Nephron (organoid): ENCODE results near the gene WNT9B.
A peak's percentile ranks its signal among the peaks of the same experiment; 100 is the strongest.

ENCODE experiments used
- H3K27ac Mint-ChIP-seq, 3 experiments: 2 replicates each; pipeline ENCODE4 v1.8.0; 2020; ENCODE audit warnings: mixed read lengths in 3 of 3, mild to moderate bottlenecking in 2 of 3, moderate library complexity in 1 of 3
- H3K27me3 Mint-ChIP-seq: 2 replicates; pipeline ENCODE4 v1.8.0; 2021; ENCODE audit warnings: low read depth, mild to moderate bottlenecking, moderate library complexity, mixed read lengths
- H3K36me3 Mint-ChIP-seq: 2 replicates; pipeline ENCODE4 v1.8.0; 2020; ENCODE audit warnings: low read depth, mixed read lengths
- H3K4me1 Mint-ChIP-seq: 2 replicates; pipeline ENCODE4 v1.8.0; 2020; ENCODE audit warnings: mixed read lengths
- H3K4me3 Mint-ChIP-seq, 3 experiments: 2 replicates each; pipeline ENCODE4 v1.8.0; 2020; ENCODE audit warnings: mild to moderate bottlenecking in 3 of 3, mixed read lengths in 3 of 3, moderate library complexity in 2 of 3
- H3K9me3 Mint-ChIP-seq: 2 replicates; pipeline ENCODE4 v1.8.0; 2020; ENCODE audit warnings: mixed read lengths
- CTCF ChIP-seq, 3 experiments: fragments of 200-600 bp; sonication (generic); IDR thresholded peaks; one replicate each; pipeline ENCODE4 v1.5.0; 2021; ENCODE audit warnings: antibody characterized with exemption in 3 of 3; ENCODE audit not compliant: unreplicated experiment in 3 of 3

The WNT9B gene

DNA sequence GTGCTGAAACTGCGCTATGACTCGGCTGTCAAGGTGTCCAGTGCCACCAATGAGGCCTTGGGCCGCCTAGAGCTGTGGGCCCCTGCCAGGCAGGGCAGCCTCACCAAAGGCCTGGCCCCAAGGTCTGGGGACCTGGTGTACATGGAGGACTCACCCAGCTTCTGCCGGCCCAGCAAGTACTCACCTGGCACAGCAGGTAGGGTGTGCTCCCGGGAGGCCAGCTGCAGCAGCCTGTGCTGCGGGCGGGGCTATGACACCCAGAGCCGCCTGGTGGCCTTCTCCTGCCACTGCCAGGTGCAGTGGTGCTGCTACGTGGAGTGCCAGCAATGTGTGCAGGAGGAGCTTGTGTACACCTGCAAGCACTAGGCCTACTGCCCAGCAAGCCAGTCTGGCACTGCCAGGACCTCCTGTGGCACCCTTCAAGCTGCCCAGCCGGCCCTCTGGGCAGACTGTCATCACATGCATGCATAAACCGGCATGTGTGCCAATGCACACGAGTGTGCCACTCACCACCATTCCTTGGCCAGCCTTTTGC is 25.0 kb downstream of the WNT9B start:
- no peak overlapping the region for H3K27ac Mint-ChIP-seq
- H3K4me1 Mint-ChIP-seq, result no peaks in the 10 kb centered on the region
- TF ChIP-seq CTCF (IDR thresholded peaks at IDR 0.05; ENCODE audit: unreplicated experiment in 3 of 3), result peak; percentile 16 to 27 (median 21)
- H3K4me3 Mint-ChIP-seq, result no peak overlapping the region
- H3K36me3 Mint-ChIP-seq, result no peaks in the 10 kb centered on the region
- no peaks in the 10 kb centered on the region for H3K9me3 Mint-ChIP-seq
- H3K27me3 Mint-ChIP-seq, result peaks cover 8% of the 10 kb centered on the region

GRCh38 chr17:46876926-46877325 is 25.5 kb downstream of the WNT9B start:
- Mint-ChIP-seq H3K4me3 (no peak overlapping the region), H3K27me3 (peaks cover 8% of the 10 kb centered on the region), H3K27ac (no peak overlapping the region), H3K4me1 (no peaks in the 10 kb centered on the region), H3K36me3 (no peaks in the 10 kb centered on the region), H3K9me3 (no peaks in the 10 kb centered on the region)
- no peak for TF ChIP-seq CTCF (IDR thresholded peaks at IDR 0.05; ENCODE audit: unreplicated experiment in 3 of 3)

GRCh38 chr17:46877466-46877865 is 26.1 kb downstream of the WNT9B start:
- Mint-ChIP-seq H3K4me1 (no peaks in the 10 kb centered on the region), H3K36me3 (no peaks in the 10 kb centered on the region), H3K27me3 (peaks cover 8% of the 10 kb centered on the region), H3K27ac (no peak overlapping the region), H3K9me3 (no peaks in the 10 kb centered on the region), H3K4me3 (no peak overlapping the region)
- no peak for TF ChIP-seq CTCF (IDR thresholded peaks at IDR 0.05; ENCODE audit: unreplicated experiment in 3 of 3)

GRCh38 chr17:46878055-46878454 is 26.7 kb downstream of the WNT9B start:
- no peak for TF ChIP-seq CTCF (IDR thresholded peaks at IDR 0.05; ENCODE audit: unreplicated experiment in 3 of 3)

DNA sequence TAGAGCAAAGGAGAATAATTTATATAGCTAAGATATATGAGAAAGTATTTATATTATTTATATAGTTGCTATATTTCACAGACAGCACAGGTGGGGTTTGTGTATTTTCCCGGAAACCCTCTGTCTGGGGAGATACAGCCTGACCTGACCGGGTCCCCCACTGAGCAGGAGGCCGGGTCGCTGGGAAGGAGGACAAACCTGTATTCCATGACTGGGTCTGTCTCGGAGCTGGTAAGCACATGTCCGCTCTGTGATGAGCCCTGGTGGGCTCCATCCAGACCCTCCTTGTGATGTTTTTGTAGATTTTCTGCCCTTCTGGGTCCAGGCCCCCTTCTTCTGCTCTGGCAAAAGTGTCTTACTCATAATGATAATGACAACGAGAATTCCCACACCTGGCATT is 27.7 kb downstream of the WNT9B start:
- TF ChIP-seq CTCF (IDR thresholded peaks at IDR 0.05; ENCODE audit: unreplicated experiment in 3 of 3), result no peak
- H3K36me3 Mint-ChIP-seq, result no peaks in the 10 kb centered on the region
- H3K27ac Mint-ChIP-seq, result no peak overlapping the region
- peaks cover 5% of the 10 kb centered on the region for H3K27me3 Mint-ChIP-seq
- H3K4me1 Mint-ChIP-seq, result peaks cover 4% of the 10 kb centered on the region
- no peaks in the 10 kb centered on the region for H3K9me3 Mint-ChIP-seq
- H3K4me3 Mint-ChIP-seq, result no peak overlapping the region

More at GRCh38 chr17:46878055-46878454, 26.7 kb downstream of the WNT9B start:
- Mint-ChIP-seq H3K27me3 (peaks cover 5% of the 10 kb centered on the region), H3K9me3 (no peaks in the 10 kb centered on the region), H3K27ac (no peak overlapping the region), H3K36me3 (no peaks in the 10 kb centered on the region), H3K4me3 (no peak overlapping the region), H3K4me1 (no peaks in the 10 kb centered on the region)

- H3K27ac Mint-ChIP-seq, result no peak overlapping the region
- H3K4me3 Mint-ChIP-seq, result no peak overlapping the region
- H3K4me1 Mint-ChIP-seq, result peaks cover 18% of the 10 kb centered on the region
- no peak for TF ChIP-seq CTCF (IDR thresholded peaks at IDR 0.05; ENCODE audit: unreplicated experiment in 3 of 3)
- no peaks in the 10 kb centered on the region for H3K36me3 Mint-ChIP-seq
- no peaks in the 10 kb centered on the region for H3K9me3 Mint-ChIP-seq
- H3K27me3 Mint-ChIP-seq, result peaks cover 11% of the 10 kb centered on the region
Observed at GRCh38 chr17:46881015-46881414, 29.6 kb downstream of the WNT9B start.
